Gastroesophageal sphincter (tissue), 4 donors: ENCODE results near the gene TMEM178A. TPM values are rescaled to one million over a fixed set of nuclear protein-coding genes. Genes with fewer than 3 reads are reported as not detected.

Experiments
- ATAC-seq: fragments of 150-250 bp; one replicate; pipeline ENCODE4 v1.9.1; 2016; ENCODE audit warnings: mild to moderate bottlenecking, moderate library complexity
- H3K27ac ChIP-seq, 4 donors: fragments of 200-600 bp; sonication (generic) in 3 of 4; 1 replicate in 3 of 4; 2 replicates in 1 of 4; pipeline ENCODE4 v1.5.1; 2016 to 2019
- H3K27me3 ChIP-seq: fragments of 200-600 bp; sonication (generic); one replicate; pipeline ENCODE4 v1.5.1; 2019
- H3K36me3 ChIP-seq, 2 donors: fragments of 200-600 bp; sonication (generic); one replicate each; pipeline ENCODE4 v1.5.1; 2019; ENCODE audit warnings: control low read depth in 1 of 2
- H3K4me1 ChIP-seq, 3 donors: fragments of 200-600 bp; sonication (generic); 1 replicate in 2 of 3; 2 replicates in 1 of 3; pipeline ENCODE4 v1.5.1; 2016 to 2019; ENCODE audit warnings: control low read depth in 2 of 3
- H3K4me3 ChIP-seq, 2 donors: fragments of 200-600 bp; sonication (generic); one replicate each; pipeline ENCODE4 v1.5.1; 2019; ENCODE audit warnings: mild to moderate bottlenecking in 1 of 2, moderate library complexity in 1 of 2
- H3K9me3 ChIP-seq, 3 donors: fragments of 200-600 bp; sonication (generic); one replicate each; pipeline ENCODE4 v1.5.1; 2017 to 2019; ENCODE audit warnings: control low read depth in 2 of 3
- EP300 ChIP-seq: sonication (generic); formaldehyde crosslinking; IDR thresholded peaks from one replicate; pipeline ENCODE4 v1.6.1; 2017; ENCODE audit warnings: antibody characterized with exemption, mild to moderate bottlenecking
- POLR2A ChIP-seq, 2 donors: fragments of 450-650 bp; IDR thresholded peaks; one replicate each; pipeline ENCODE4 v1.6.1; 2017; ENCODE audit warnings: antibody characterized with exemption in 2 of 2, mild to moderate bottlenecking in 2 of 2, moderate library complexity in 1 of 2
- POLR2AphosphoS5 ChIP-seq: sonication (generic); formaldehyde crosslinking; IDR thresholded peaks from one replicate; pipeline ENCODE4 v1.6.1; 2017; ENCODE audit warnings: antibody characterized with exemption
- WGBS, 2 donors: methylation state at CpG; one replicate each; pipeline ENCODE4 v1.1.5; 2018; ENCODE audit warnings: low coverage in 1 of 2; 5-methylcytosine and 5-hydroxymethylcytosine counted together
- total RNA-seq, 4 donors: library from RNA; depleted of rRNA; stranded (reverse); fragments of >200 nt; gene quantifications; one replicate each; pipeline ENCODE4 v1.1.0, GENCODE V29; 2016
- TF ChIP-seq, protein P1 (sequence below), 4 experiments: fragments of 200-600 bp in 2 of 4; fragments of 450-650 bp in 2 of 4; sonication (generic) in 1 of 4; IDR thresholded peaks; one replicate each; pipeline ENCODE4 v1.5.1; 2017 to 2019; ENCODE audit warnings: antibody characterized with exemption in 4 of 4, mild to moderate bottlenecking in 2 of 4, moderate library complexity in 2 of 4

The TMEM178A gene
- total RNA-seq, 4 donors from 2014 or later = 3.4 to 14.6 (median 4.8) TPM

DNA sequence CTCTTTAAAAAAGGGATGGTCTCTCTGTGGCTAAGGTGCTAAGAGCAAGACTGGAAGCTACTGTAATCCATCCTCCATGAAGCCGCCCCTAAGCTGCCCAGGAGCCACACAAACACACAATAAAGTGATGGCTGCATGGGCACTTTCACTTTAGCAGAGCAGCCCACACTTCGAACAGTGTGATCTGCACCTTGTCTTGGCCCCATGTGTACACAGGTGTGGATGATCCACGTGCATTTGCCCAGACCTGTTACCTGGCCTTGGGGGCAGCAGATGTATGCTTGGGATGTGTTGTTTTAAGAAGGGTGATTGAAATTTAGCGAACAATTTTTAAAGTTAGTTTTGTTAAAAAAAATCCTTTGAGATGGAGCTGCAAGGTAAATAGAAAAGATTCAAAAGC is 39.9 kb downstream of the TMEM178A start:
- Histone ChIP-seq H3K4me3 (no peak overlapping the region), H3K9me3 (peaks cover 0 to 21% (median 0%) of the 10 kb centered on the region in 3 donors), H3K4me1 (no peaks in the 10 kb centered on the region), H3K27me3 (no peaks in the 10 kb centered on the region), H3K36me3 (no peaks in the 10 kb centered on the region), H3K27ac (no peak overlapping the region)
- no peak for ATAC-seq
- 42 to 58% methylated on average over 2 to 4 of the region's 4 CpGs for WGBS, 2 donors
- TF ChIP-seq EP300 (no peak), POLR2AphosphoS5 (no peak), POLR2A (IDR thresholded peaks at IDR 0.05) (no peak)
- TF ChIP-seq, protein P1, sequence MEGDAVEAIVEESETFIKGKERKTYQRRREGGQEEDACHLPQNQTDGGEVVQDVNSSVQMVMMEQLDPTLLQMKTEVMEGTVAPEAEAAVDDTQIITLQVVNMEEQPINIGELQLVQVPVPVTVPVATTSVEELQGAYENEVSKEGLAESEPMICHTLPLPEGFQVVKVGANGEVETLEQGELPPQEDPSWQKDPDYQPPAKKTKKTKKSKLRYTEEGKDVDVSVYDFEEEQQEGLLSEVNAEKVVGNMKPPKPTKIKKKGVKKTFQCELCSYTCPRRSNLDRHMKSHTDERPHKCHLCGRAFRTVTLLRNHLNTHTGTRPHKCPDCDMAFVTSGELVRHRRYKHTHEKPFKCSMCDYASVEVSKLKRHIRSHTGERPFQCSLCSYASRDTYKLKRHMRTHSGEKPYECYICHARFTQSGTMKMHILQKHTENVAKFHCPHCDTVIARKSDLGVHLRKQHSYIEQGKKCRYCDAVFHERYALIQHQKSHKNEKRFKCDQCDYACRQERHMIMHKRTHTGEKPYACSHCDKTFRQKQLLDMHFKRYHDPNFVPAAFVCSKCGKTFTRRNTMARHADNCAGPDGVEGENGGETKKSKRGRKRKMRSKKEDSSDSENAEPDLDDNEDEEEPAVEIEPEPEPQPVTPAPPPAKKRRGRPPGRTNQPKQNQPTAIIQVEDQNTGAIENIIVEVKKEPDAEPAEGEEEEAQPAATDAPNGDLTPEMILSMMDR (IDR thresholded peaks at IDR 0.05) = no peak

DNA sequence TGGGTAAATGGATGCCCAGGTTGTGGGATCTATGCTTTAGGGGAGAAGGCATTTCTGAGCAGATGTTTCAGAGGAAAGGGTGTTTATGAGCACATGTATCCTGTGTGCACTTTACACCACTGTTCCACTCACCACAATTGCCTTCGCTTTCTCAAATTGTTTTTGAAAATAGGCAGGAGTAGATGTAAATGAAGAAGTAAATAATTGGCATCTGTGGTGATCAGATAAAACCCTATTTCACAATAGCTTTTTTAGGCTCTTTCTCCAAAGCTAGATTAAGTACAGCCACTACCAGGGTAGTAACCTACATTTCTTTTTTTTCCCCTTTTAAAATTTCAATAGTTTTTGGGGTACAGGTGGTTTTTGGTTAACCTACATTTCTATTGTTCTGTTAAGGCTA is 40.6 kb downstream of the TMEM178A start:
- TF ChIP-seq EP300 = no peak
- TF ChIP-seq, protein P1 (IDR thresholded peaks at IDR 0.05) = no peak
- no peak for TF ChIP-seq POLR2AphosphoS5
- TF ChIP-seq POLR2A (IDR thresholded peaks at IDR 0.05) = no peak
- no peaks in the 10 kb centered on the region for H3K4me1 ChIP-seq
- ATAC-seq = no peak

DNA sequence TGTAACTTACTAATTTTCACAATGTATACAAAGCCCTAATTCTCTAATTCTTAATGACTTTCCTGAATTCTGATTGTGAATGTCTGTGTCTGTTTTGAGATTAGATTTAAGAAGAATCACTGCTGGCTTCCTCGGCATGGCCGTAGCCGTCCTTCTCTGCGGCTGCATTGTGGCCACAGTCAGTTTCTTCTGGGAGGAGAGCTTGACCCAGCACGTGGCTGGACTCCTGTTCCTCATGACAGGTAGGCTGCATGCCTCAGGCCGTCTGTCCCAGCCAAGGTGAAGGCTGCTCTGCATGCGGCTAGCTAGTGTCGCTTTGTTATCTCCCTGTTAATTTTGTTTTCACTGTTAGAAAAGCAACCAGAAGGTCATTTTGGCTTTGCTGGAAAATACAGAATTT is 41.2 kb downstream of the TMEM178A start:
- Histone ChIP-seq H3K36me3 (no peaks in the 10 kb centered on the region), H3K4me3 (no peak overlapping the region), H3K9me3 (peaks cover 0 to 8% (median 0%) of the 10 kb centered on the region in 3 donors), H3K27ac (no peak overlapping the region), H3K4me1 (no peaks in the 10 kb centered on the region), H3K27me3 (no peaks in the 10 kb centered on the region)
- no peak for TF ChIP-seq POLR2AphosphoS5
- TF ChIP-seq, protein P1 (IDR thresholded peaks at IDR 0.05) = no peak
- TF ChIP-seq EP300 = no peak
- TF ChIP-seq POLR2A (IDR thresholded peaks at IDR 0.05) = no peak
- WGBS, 2 donors = 92% methylated on average over 8 of the region's 8 CpGs; no CpG with 5 or more reads in 1 of the 2 donors
- ATAC-seq = no peak

More for the DNA sequence above, 40.6 kb downstream of the TMEM178A start:
- no peak overlapping the region for H3K4me3 ChIP-seq
- WGBS, 2 donors = 87 to 92% methylated on average over 1 of the region's 1 CpG
- H3K36me3 ChIP-seq = no peaks in the 10 kb centered on the region
- no peak overlapping the region for H3K27ac ChIP-seq
- H3K9me3 ChIP-seq = peaks cover 0 to 14% (median 0%) of the 10 kb centered on the region in 3 donors
- no peaks in the 10 kb centered on the region for H3K27me3 ChIP-seq

DNA sequence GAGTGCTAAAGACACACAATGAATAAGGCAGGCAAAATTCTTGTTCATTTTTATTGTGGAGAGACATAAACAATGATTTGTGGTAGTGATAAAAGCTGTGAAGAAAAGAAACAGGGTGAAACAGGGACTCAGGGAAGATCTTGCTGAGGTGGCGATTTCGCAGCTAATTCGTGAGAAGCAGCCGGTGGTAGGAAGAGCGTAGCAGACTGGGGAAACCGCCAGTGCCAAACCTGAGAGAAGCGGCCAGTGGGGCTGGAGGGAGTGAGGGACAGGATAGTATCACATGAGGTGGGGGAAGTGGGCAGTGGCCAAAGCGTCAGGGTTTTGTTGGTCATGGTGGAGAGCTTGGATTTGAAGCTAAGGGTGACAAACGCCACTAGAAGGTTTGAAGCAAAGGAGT is 42.3 kb downstream of the TMEM178A start:
- H3K9me3 ChIP-seq = no peaks in the 10 kb centered on the region
- ATAC-seq = no peak
- WGBS, 2 donors = 95 to 96% methylated on average over 9 of the region's 9 CpGs
- H3K27me3 ChIP-seq = no peaks in the 10 kb centered on the region
- H3K27ac ChIP-seq = no peak overlapping the region
- H3K4me1 ChIP-seq = no peaks in the 10 kb centered on the region
- TF ChIP-seq EP300 = no peak
- no peak for TF ChIP-seq POLR2A (IDR thresholded peaks at IDR 0.05)
- TF ChIP-seq POLR2AphosphoS5 = no peak
- TF ChIP-seq, protein P1 (IDR thresholded peaks at IDR 0.05) = no peak
- no peak overlapping the region for H3K4me3 ChIP-seq
- no peaks in the 10 kb centered on the region for H3K36me3 ChIP-seq

DNA sequence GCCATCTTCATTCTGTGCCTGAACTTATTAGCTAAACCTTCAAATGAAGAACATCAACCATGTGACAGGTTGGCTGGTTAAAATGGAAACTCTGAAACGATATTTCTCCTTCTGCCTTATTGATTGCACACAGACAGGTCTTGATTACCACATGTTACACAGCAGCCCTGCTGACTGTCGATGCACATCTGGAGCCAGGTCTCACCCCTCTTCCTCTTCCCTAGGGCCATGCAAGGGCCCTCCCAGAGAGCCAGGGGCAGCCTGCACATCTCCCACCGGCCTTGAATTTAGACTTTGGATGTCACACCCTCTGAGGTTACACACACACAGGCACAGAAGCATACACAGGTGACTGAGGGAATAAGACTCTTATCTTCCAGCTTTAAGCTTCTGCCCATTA is 45.1 kb downstream of the TMEM178A start:
- WGBS, 2 donors = 60 to 80% methylated on average over 2 to 3 of the region's 3 CpGs
- Histone ChIP-seq H3K27me3 (no peaks in the 10 kb centered on the region), H3K4me3 (no peak overlapping the region), H3K9me3 (no peaks in the 10 kb centered on the region), H3K4me1 (no peaks in the 10 kb centered on the region), H3K36me3 (no peaks in the 10 kb centered on the region), H3K27ac (no peak overlapping the region)
- TF ChIP-seq EP300 (no peak), POLR2A (IDR thresholded peaks at IDR 0.05) (no peak), POLR2AphosphoS5 (no peak)
- TF ChIP-seq, protein P1 (IDR thresholded peaks at IDR 0.05) = no peak
- no peak for ATAC-seq
